HL-60 (cell line): ENCODE results near the gene SMAD5.

Source experiments
- GABPA ChIP-seq: IDR thresholded peaks from 2 replicates; pipeline ENCODE4 v1.6.1; 2012; ENCODE audit warnings: low read depth
- TF ChIP-seq, protein P1 (sequence below): IDR thresholded peaks from one replicate; pipeline ENCODE4 v1.5.1; 2011; ENCODE audit warnings: low read length, control low read depth, inconsistent platforms; ENCODE audit not compliant: insufficient read depth

DNA sequence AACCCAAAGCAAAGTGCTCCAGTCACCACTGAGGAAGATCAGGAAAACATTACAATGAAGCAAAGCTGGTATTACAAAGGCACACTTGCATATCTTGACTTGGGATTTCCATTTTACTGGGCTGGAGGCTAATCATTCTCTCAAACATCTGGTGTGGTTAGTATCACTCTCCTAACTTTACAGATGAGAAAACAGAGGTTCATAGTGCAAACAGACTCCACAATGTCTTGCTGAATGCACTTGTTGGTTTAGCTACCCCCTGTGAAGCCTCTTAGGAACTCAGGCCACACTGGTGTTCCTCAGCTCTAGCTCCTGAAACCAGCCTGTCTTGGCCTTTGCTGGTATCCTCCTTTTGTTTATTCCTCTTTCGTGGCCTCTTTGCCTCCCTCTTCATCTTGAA lies 29.5 kb upstream of the SMAD5 start:
- TF ChIP-seq, protein P1, sequence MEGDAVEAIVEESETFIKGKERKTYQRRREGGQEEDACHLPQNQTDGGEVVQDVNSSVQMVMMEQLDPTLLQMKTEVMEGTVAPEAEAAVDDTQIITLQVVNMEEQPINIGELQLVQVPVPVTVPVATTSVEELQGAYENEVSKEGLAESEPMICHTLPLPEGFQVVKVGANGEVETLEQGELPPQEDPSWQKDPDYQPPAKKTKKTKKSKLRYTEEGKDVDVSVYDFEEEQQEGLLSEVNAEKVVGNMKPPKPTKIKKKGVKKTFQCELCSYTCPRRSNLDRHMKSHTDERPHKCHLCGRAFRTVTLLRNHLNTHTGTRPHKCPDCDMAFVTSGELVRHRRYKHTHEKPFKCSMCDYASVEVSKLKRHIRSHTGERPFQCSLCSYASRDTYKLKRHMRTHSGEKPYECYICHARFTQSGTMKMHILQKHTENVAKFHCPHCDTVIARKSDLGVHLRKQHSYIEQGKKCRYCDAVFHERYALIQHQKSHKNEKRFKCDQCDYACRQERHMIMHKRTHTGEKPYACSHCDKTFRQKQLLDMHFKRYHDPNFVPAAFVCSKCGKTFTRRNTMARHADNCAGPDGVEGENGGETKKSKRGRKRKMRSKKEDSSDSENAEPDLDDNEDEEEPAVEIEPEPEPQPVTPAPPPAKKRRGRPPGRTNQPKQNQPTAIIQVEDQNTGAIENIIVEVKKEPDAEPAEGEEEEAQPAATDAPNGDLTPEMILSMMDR: no peak
- TF ChIP-seq GABPA: no peak
